H1 (cell line): ENCODE data around the gene TPPP2. TPM values are rescaled to one million over a fixed set of nuclear protein-coding genes. Genes with fewer than 3 reads are reported as not detected.

Source experiments
- CTCF ChIA-PET: fragments of 300-600 bp; sonication (Branson Sonifier 250); formaldehyde crosslinking; loops from one replicate; lab custom pipeline; 2021; ENCODE audit not compliant: partially characterized antibody; lab: Charles Lee
- POLR2A ChIA-PET: fragments of 300-600 bp; sonication (Branson Sonifier 250); formaldehyde crosslinking; loops from one replicate; lab custom pipeline; 2021; ENCODE audit warnings: inconsistent platforms; ENCODE audit not compliant: partially characterized antibody; lab: Charles Lee
- DNase-seq, 2 experiments: peaks; one replicate each; pipeline versions ENCODE4 v3.0.0 to v3.0.0-alpha.2; 2010 to 2022; ENCODE audit warnings: low spot score in 2 of 2, low read depth in 1 of 2, mixed read lengths in 1 of 2
- FAIRE-seq: peaks from 2 replicates; lab custom pipeline; 2011; peaks lifted over from hg19 to GRCh38; lab: Jason Lieb, UNC
- H2AFZ ChIP-seq: 2 replicates; pipeline ENCODE4 v1.8.1; 2012; ENCODE audit warnings: low read length, inconsistent platforms
- H2AK5ac ChIP-seq: 2 replicates; pipeline ENCODE4 v1.6.1; 2013; ENCODE audit warnings: low read depth, low read length
- H2BK120ac ChIP-seq: replicated peaks from 2 replicates; pipeline ENCODE3; 2013; ENCODE audit warnings: low read depth, low read length, inconsistent platforms
- H2BK12ac ChIP-seq: 2 replicates; pipeline ENCODE4 v1.6.1; 2013; ENCODE audit warnings: low read depth, low read length
- H2BK15ac ChIP-seq: 2 replicates; pipeline ENCODE4 v1.6.1; 2013; ENCODE audit warnings: low read length
- H2BK20ac ChIP-seq: 2 replicates; pipeline ENCODE4 v1.6.1; 2013; ENCODE audit warnings: low read length
- H2BK5ac ChIP-seq: 2 replicates; pipeline ENCODE4 v1.6.1; 2013; ENCODE audit warnings: low read depth, low read length
- H3K14ac ChIP-seq: 2 replicates; pipeline ENCODE4 v1.6.1; 2013; ENCODE audit warnings: inconsistent platforms; ENCODE audit not compliant: insufficient read length
- H3K18ac ChIP-seq: 2 replicates; pipeline ENCODE4 v1.6.1; 2013; ENCODE audit warnings: low read length; ENCODE audit errors: extremely low read depth
- H3K23ac ChIP-seq: 2 replicates; pipeline ENCODE4 v1.6.1; 2013; ENCODE audit warnings: inconsistent platforms; ENCODE audit not compliant: insufficient read length
- H3K23me2 ChIP-seq: 2 replicates; pipeline ENCODE4 v1.6.1; 2013; ENCODE audit warnings: low read depth, low read length
- H3K27ac ChIP-seq: 2 replicates; pipeline ENCODE4 v1.6.1; 2011; ENCODE audit warnings: low read depth, low read length, inconsistent platforms
- H3K27me3 ChIP-seq, 4 experiments: replicated peaks in 1 of 4; 1 replicate in 1 of 4; 2 replicates in 3 of 4; pipeline versions ENCODE4 v1.6.1 to v1.8.1; 2011 to 2013; ENCODE audit warnings: low read length in 3 of 4, mild to moderate bottlenecking in 3 of 4, inconsistent platforms in 2 of 4, mixed read lengths in 2 of 4, moderate library complexity in 1 of 4; ENCODE audit not compliant: control insufficient read depth in 3 of 4, insufficient read depth in 3 of 4; ENCODE audit errors: extremely low read depth in 1 of 4
- H3K36me3 ChIP-seq, 4 experiments: 2 replicates each; pipeline versions ENCODE4 v1.6.1 to v1.8.1; 2011 to 2013; ENCODE audit warnings: mild to moderate bottlenecking in 4 of 4, low read length in 3 of 4, moderate library complexity in 2 of 4, control low read depth in 1 of 4, inconsistent platforms in 1 of 4; ENCODE audit not compliant: insufficient read depth in 4 of 4, control insufficient read depth in 2 of 4
- H3K4ac ChIP-seq: replicated peaks from 2 replicates; pipeline ENCODE3; 2013; ENCODE audit warnings: low read length, low read depth, mixed read lengths, inconsistent platforms; ENCODE audit not compliant: insufficient read length
- H3K4me1 ChIP-seq, 4 experiments: replicated peaks in 1 of 4; 1 replicate in 1 of 4; 2 replicates in 3 of 4; pipeline versions ENCODE4 v1.6.1 to v1.8.1; 2011 to 2013; ENCODE audit warnings: low read length in 3 of 4, inconsistent platforms in 2 of 4, mixed read lengths in 1 of 4; ENCODE audit not compliant: insufficient read depth in 4 of 4, control insufficient read depth in 3 of 4
- H3K4me2 ChIP-seq, 2 experiments: 2 replicates each; pipeline versions ENCODE4 v1.6.1 to v1.8.1; 2011 to 2013; ENCODE audit warnings: low read depth in 2 of 2, low read length in 2 of 2, control low read depth in 1 of 2, inconsistent platforms in 1 of 2, mild to moderate bottlenecking in 1 of 2; ENCODE audit not compliant: insufficient read depth in 1 of 2
- H3K4me3 ChIP-seq, 4 experiments: fragments of 200-600, 300-600 bp in 1 of 4; sonication (generic), shearing (Covaris generic), sonication (Bioruptor Twin) in 1 of 4; 2 replicates each; pipeline versions ENCODE4 v1.5.1 to v1.8.1; 2011 to 2016; ENCODE audit warnings: low read length in 4 of 4, low read depth in 3 of 4, control low read depth in 2 of 4, inconsistent platforms in 2 of 4, mild to moderate bottlenecking in 2 of 4, mixed read lengths in 1 of 4, moderate library complexity in 1 of 4; ENCODE audit not compliant: insufficient read depth in 2 of 4; ENCODE audit errors: extremely low read depth in 1 of 4
- H3K56ac ChIP-seq: replicated peaks from 2 replicates; pipeline ENCODE3; 2013; ENCODE audit warnings: low read depth, mild to moderate bottlenecking, mixed read lengths, low read length, inconsistent platforms; ENCODE audit not compliant: insufficient read length
- H3K79me1 ChIP-seq: 2 replicates; pipeline ENCODE4 v1.6.1; 2013; ENCODE audit warnings: low read depth, low read length, control low read depth
- H3K79me2 ChIP-seq, 2 experiments: 2 replicates each; pipeline versions ENCODE4 v1.6.1 to v1.8.1; 2012 to 2013; ENCODE audit warnings: low read length in 2 of 2, mild to moderate bottlenecking in 2 of 2, inconsistent platforms in 1 of 2; ENCODE audit not compliant: insufficient read depth in 2 of 2, control insufficient read depth in 1 of 2
- H3K9ac ChIP-seq, 4 experiments: replicated peaks in 1 of 4; 1 replicate in 1 of 4; 2 replicates in 3 of 4; pipeline versions ENCODE4 v1.6.1 to v1.8.1; 2011 to 2013; ENCODE audit warnings: low read depth in 3 of 4, low read length in 3 of 4, control low read depth in 2 of 4, mild to moderate bottlenecking in 2 of 4, moderate library complexity in 2 of 4, inconsistent platforms in 1 of 4; ENCODE audit errors: extremely low read depth in 1 of 4
- H3K9me3 ChIP-seq, 2 experiments: 2 replicates each; pipeline versions ENCODE4 v1.6.1 to v1.8.1; 2012 to 2013; ENCODE audit warnings: mild to moderate bottlenecking in 2 of 2, moderate library complexity in 2 of 2, control low read depth in 1 of 2, inconsistent platforms in 1 of 2, low read depth in 1 of 2, low read length in 1 of 2, mixed read lengths in 1 of 2; ENCODE audit not compliant: insufficient read depth in 2 of 2
- H4K20me1 ChIP-seq, 2 experiments: replicated peaks in 1 of 2; 2 replicates each; pipeline versions ENCODE3 to v1.8.1; 2011 to 2013; ENCODE audit warnings: inconsistent platforms in 2 of 2, low read length in 2 of 2, mild to moderate bottlenecking in 1 of 2; ENCODE audit not compliant: insufficient read depth in 2 of 2, control insufficient read depth in 1 of 2
- H4K5ac ChIP-seq: 2 replicates; pipeline ENCODE4 v1.6.1; 2013; ENCODE audit warnings: low read length, low read depth, mixed read lengths, inconsistent platforms; ENCODE audit not compliant: insufficient read length
- H4K8ac ChIP-seq: 2 replicates; pipeline ENCODE4 v1.8.0; 2013; ENCODE audit warnings: mild to moderate bottlenecking, moderate library complexity, low read length, inconsistent platforms; ENCODE audit not compliant: insufficient read depth; ENCODE audit errors: extremely low read depth
- H4K91ac ChIP-seq: replicated peaks from 2 replicates; pipeline ENCODE3; 2013; ENCODE audit warnings: low read length, mixed read lengths, inconsistent platforms; ENCODE audit not compliant: insufficient read length
- whole genome bisulfite sequencing, 2 experiments: shearing (Covaris generic) in 1 of 2; methylation state at CpG; one replicate each; pipeline versions ENCODE4 v1.1.6 to v1.1.7; 2013 to 2015; ENCODE audit warnings: low lambda C conversion rate in 2 of 2, mixed read lengths in 2 of 2, inconsistent platforms in 1 of 2, low coverage in 1 of 2, missing lambda C conversion rate in 1 of 2; ENCODE audit not compliant: insufficient replicate concordance in 2 of 2, insufficient coverage in 1 of 2, insufficient read length in 1 of 2; ENCODE audit errors: extremely low coverage in 1 of 2, missing lambda C conversion rate in 1 of 2; 5-methylcytosine and 5-hydroxymethylcytosine counted together
- polyA plus RNA-seq, 7 experiments: library from polyadenylated mRNA; depleted of rRNA in 3 of 7; stranded (reverse) in 5 of 7; unstranded in 2 of 7; fragments of >200 nt in 5 of 7; fragments of 200-250 nt in 2 of 7; gene quantifications; 1 replicate in 5 of 7; 2 replicates in 1 of 7; 4 replicates in 1 of 7; pipeline versions ENCODE4 v1.2.1 to v1.2.3, GENCODE V29; 2011 to 2013; ENCODE audit warnings: missing spikeins in 2 of 7, mixed read lengths in 2 of 7
- total RNA-seq: library from RNA; stranded (reverse); fragmentation: NEBNext Ultra II Directional; extraction: Animal tissue kit (Norgen Biotek cat#: 25700); gene quantifications from 2 replicates; pipeline ENCODE4 v1.2.1, GENCODE V29; 2021

The TPPP2 gene
- total and polyA plus RNA-seq, 2 of the 8 experiments (the other 6 are each of a cell fraction or from before 2014, with no cell fraction given): not detected

DNA sequence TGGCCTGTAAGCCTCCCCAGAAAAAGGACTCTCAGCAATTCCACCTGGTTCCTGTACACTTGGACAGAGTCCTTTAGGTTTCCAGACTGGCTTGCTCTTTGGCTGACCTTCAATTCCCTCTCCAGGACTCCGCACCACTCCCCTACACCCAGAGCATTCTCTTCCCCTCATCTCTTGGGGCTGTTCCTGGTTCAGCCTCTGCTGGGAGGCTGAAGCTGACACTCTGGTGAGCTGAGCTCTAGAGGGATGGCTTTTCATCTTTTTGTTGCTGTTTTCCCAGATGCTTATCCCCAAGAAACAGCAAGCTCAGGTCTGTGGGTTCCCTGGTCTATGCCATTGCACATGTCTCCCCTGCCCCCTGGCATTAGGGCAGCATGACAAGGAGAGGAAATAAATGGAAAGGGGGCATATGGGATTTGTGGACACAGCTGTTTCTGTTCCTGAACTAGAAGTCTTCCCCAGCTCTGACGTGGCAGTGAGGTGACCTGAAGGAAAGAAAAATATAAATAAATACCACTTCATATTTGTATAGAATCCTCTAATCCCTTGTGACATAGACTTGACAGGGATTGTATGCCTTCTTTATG, 13.5 kb downstream of the TPPP2 start:
- Histone ChIP-seq H3K4ac (no peak overlapping the region), H3K79me1 (no peaks in the 10 kb centered on the region), H3K9ac (no peak overlapping the region), H3K79me2 (no peaks in the 10 kb centered on the region), H3K36me3 (no peaks in the 10 kb centered on the region), H2BK15ac (no peak overlapping the region), H3K14ac (no peak overlapping the region), H4K5ac (no peak overlapping the region), H2BK5ac (no peak overlapping the region), H4K91ac (no peak overlapping the region), H2AFZ (no peak overlapping the region), H2BK120ac (no peak overlapping the region), H3K23ac (no peak overlapping the region), H2AK5ac (no peak overlapping the region), H3K27me3 (peaks cover 0 to 3% (median 0%) of the 10 kb centered on the region in 4 experiments; a peak in 1 of 7 replicates), H3K23me2 (0 out of 2 replicates have a peak, but pooled peaks cover 2% of the 10 kb centered on the region), H3K18ac (no peak overlapping the region), H3K4me1 (peaks cover 8 to 11% (median 10%) of the 10 kb centered on the region in 4 experiments; a peak in 6 of 7 replicates), H4K8ac (no peak overlapping the region), H3K27ac (no peak overlapping the region), H2BK12ac (no peak overlapping the region), H3K56ac (no peak overlapping the region), H4K20me1 (no peaks in the 10 kb centered on the region), H3K4me3 (no peak overlapping the region), H3K4me2 (no peak overlapping the region), H3K9me3 (no peaks in the 10 kb centered on the region), H2BK20ac (no peak overlapping the region)
- POLR2A ChIA-PET: interaction anchor here (0.6 to 1.6 kb wide), 3 partner anchors 8 to 28 kb away, joined by 3 to 4 read pairs (median 3); no protein-coding TSS in a partner anchor
- CTCF ChIA-PET: interaction anchor here (0.7 to 7.2 kb wide), 11 partner anchors 8 to 73 kb away, joined by 3 to 371 read pairs (median 4); partner anchors contain the start of gene NDRG2
- FAIRE-seq: no peak
- WGBS, 2 experiments: 85% methylated on average over 2 of the region's 2 CpGs; no CpG with 5 or more reads in 1 of the 2 experiments
- no peak for DNase-seq
